Femur (tissue), 1 donor: ENCODE results near the gene SH3BGRL2.
"Not testable (repeated sequence)": the region's sequence is repeated elsewhere in the genome, so short reads cannot be mapped to it uniquely, and the experiment has no call there.

ENCODE experiments used
- DNase-seq: peaks from one replicate; pipeline ENCODE4 v3.0.0-alpha.2; 2017

Gene SH3BGRL2

DNA sequence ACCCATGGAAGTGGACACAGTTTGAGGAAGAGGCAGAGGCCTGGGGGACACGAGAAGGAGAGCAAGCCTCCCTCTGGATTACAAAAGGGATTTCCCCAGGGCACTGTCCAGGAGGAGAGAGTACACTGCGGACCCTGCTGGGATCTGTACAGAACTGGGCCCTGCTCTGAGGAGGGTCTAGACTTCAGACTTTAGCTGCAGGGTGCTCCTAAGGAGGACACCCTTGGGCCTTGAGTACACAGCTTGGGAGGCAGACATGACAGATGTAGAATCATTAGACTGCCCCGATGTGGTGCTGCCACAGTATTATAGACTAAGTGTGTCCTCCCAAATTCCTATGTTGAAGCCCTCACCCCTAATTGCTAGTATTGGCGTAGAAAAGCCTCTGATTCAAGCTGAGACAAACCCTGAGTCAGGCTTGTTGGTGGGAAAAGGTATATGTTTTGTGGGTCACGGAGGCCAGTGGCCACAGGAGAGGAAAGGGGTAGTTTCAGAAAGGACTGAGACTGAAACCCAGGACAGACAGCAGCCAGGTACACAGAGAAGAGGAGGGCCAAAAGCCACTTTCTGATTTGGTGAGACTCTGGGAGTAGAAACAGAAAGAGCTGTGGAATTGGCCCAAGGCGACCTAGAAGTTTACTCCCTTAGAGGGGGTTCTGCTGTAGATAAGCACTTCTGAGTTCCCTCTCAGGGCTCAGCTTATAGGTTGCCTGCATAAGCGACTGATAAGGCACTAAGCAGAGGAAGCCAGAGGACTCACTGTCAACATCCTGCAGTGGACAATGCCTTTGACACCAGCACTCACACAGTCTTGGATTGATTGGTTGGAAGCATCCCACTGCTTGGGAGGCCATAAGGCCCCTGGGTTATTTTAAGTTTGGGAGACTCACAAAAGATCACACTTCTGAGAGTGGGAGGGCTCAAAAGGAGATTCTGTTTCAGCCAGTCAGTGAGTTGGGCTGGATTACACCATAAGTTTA, 16.5 kb upstream of the SH3BGRL2 start:
- no peak for DNase-seq

DNA sequence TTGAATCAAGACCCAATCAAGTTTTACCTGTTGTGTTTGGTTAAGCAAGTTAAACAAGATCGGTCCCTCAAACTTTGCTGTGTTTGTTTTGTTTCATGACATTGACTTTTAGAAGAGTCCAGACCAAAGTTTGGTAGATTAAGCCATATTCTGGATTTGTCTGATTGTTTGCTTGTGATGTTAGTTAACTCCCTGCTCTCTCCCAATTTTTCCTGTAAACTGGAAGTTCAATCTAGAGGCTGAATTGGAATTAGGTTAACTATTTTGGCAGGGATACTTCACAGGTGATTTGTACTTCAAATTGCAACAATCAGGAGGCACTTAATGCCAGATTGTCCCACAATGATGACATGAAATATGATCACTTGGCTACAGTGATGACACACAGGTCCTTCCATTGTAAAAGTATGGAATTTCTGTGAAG, 13.6 kb upstream of the SH3BGRL2 start:
- no peak for DNase-seq

DNA sequence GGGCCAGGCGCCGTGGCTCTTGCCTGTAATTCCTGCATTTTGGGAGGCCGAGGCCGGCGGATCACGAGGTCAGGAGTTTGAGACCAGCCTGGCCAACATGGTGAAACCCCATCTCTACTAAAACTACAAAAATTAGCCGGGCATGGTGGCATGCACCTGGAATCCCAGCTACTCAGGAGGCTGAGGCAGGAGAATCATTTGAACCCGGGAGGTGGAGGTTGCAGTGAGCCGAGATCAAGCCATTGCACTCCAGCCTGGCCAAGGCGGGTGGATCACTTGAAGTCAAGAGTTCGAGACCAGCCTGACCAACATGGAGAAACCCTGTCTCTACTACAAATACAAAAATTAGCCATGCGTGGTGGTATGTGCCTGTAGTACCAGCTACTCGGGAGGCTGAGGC, 12.7 kb upstream of the SH3BGRL2 start:
- not testable (repeated sequence) for DNase-seq

DNA sequence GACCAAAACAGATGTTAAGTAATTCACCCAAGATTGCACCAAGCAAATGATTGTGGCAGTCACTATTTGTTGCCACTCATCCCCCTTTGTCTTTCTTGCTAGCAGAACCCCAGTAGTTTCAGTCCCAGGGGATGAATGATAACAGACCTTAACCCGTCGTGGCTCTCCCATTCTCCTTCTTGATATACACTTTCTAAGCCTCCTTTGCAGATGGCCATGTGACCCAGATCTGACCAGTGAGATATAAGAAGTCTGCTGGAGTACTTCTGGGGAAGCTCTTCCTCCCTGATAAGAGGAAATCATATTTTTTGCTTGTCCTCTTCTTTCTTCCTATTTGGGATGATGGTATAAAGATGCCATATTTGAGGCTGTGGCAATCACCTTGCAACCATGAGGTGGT, 9.6 kb upstream of the SH3BGRL2 start:
- no peak for DNase-seq

DNA sequence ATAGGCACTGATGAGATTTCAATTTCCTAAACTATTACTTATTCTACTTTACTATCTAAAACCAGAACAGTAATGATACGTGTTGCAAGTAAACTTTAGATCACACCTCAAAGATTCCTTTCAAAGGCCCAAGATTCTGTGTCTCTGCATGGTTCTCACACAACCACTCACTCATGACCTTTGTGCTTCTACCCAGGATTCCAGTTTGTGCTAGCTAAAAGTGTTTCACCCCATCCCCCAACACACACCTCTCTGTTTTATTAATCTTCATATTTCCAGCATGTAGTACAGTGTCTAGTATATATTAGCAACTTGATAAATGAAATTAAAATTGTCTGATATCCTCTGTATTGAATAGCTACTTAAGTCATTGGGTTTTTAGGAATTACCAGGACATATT, 8.8 kb upstream of the SH3BGRL2 start:
- DNase-seq, result no peak

DNA sequence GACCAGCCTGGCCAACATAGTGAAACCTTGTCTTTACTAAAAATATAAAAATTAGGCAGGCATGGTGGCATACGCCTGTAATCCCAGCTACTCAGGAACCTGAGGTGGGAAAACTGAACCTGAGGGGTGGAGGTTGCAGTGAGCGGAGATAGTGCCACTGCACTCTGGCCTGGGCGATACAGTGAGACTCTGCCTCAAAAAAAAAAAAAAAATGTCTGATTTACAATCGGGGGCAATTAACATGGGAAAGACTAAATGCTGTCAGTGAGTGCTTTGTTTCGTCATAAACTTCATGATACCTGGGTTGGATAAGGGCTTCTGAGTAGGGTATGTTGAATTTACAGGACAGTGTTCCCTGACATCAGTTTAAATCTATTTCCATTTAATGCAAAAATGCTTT, 8.0 kb upstream of the SH3BGRL2 start:
- DNase-seq, result no peak

DNA sequence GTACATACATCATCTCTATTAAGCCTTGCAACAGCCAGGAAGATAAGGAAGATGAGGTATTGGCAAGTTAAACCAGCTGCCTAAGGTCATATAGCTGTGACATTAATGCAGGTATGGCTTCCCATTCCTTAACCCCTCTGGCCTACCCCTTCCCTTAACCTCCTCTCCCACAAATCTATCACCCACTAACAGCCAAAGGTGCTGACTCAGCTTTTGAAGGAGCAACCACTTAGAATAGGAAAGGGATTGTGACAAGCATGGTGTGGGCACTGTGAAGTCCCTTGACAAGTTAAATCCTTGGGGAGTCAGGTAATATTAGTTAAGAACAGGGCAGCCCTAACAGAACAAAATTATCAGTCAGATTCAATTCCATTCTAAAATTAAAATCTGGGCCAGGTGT, 5.4 kb upstream of the SH3BGRL2 start:
- DNase-seq, result no peak

DNA sequence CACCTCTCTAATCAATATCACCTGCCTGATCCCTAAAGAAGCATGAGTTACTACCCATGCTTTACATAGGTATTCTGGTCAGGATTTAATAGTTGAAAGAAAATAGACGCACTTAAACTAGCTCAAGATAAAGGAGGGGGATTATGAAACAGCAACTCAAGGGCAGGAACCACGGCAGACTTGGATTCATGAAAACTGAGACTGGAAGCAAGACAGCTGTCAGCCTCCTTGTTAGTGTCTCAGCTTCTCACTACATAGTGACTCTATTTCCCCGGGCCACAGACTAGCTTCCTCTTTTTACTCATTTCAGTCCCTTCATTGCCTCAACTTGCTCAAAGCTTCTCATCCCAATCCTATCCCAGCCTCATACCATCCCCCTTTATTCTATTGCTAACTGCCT, 4.3 kb upstream of the SH3BGRL2 start:
- DNase-seq, result no peak

DNA sequence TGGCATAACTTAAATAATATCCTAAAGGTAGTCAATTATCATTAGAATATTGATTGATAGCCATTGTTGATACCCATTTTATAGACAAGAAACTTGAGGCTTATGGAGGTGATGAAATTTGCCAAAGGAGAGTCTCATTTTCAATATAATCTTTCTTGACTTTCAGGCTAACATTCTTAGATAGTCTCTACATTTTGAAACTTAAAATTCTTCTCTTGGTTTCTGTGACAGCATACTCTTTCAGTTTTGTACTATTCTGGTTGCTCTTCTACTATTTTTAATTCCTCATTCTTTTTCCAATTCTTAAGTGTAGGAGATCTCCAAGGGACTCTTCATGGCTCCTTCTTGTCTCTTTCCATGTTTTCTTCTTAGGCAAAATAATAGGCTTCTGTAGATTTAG, 3.7 kb upstream of the SH3BGRL2 start:
- DNase-seq, result no peak

DNA sequence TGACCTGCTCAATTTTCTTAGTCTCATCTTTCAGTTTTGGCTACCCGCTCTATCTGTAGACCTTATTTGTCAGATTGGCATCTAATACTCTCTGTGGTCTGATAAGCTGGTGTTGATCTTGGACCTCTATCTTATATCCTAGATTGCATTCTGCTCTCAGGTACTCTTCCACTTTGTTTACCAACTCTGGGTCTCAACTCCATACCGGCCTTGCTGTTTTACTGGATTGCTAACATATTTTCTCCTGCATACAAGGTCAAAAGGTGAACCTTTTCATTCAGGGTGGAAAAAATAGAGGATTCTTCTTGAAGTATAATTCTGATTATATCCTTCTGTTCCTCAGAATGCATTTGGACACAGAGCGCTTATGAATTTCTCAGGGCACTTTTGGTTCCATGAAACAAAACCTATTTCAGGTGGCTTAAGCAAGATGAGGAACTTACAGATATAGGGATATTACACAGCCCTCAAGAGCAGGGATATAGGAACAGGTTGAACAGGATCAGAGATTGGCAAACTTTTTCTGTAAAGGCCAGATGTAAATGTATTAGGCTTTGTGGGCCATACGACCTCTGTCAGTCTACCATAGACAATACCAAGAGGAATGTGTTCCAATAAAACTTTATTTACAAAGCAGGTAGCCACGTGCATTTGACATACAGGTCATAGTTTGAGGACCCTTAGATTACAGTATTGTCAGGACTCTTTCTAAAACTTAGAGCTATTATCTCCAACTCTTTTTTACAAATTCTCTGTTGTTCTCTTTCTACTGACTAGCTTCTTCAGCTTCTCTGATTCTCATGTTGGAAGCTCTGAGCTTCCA, 2.5 kb upstream of the SH3BGRL2 start:
- no peak for DNase-seq

DNA sequence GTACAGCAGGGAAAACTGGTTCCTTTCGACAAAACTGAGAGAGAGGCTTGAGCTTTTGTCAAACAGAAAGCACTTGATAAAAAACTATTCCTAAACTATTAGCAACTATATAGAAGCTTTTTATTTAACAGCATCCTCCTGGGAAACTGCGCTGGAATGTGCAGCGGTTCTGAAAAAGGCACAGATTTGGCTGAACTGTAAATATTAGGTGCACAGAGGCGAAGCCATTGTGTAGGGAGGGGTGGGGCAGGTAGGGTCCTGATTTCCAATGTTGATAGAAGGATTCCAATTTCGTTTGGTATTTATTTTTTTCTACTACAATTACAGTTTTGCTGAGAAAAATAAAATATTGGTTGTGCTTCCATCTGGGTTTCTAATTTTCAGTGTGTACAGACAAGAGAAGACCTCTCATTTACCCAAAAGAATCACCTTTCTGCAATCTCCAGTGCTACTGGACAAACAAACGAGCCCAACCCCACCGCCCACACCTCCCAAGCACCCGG, 698 bp upstream of the SH3BGRL2 start:
- no peak for DNase-seq

DNA sequence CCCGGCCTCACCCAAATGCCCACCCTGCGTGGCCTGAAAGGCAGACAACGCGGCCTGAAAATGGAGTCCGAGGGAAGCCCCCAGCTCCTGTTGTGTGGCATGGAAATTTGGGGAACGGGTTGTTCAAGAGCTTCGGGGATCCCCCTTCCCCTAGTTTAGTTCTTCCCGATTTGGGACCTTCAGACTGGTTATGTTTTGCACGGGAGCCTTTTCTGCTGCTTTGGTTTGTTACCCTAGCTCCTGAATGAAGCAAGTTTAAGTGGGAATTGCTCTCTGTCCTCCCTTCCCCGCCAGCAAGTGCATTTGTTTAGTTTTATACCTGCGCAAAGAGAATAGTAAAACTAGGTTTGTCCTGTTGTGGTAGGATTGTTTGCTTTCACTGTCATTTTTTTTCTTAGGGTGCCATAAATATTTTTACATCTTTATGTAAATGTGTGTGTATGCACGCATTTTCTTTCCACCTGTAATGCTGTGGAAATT, 604 bp downstream of the SH3BGRL2 start:
- no peak for DNase-seq

DNA sequence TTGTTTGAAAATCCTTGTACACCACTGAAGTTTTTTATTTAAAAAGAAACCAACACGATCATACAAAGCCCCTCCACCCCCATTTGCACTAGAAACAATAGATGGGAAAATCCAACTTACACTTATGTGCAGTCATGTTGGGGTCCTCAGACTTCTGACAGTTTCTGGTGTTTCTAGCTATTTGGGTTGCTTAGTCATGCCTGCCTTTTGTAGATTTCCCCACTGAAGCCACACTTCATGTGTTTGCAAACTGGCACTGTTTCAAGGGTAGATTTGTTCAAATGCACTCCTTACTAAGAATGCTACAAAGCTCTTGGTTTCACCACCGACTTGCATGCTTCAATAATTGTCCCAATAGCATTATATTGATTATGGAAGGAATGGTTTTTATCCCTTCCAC, 1.5 kb downstream of the SH3BGRL2 start:
- DNase-seq, result no peak

DNA sequence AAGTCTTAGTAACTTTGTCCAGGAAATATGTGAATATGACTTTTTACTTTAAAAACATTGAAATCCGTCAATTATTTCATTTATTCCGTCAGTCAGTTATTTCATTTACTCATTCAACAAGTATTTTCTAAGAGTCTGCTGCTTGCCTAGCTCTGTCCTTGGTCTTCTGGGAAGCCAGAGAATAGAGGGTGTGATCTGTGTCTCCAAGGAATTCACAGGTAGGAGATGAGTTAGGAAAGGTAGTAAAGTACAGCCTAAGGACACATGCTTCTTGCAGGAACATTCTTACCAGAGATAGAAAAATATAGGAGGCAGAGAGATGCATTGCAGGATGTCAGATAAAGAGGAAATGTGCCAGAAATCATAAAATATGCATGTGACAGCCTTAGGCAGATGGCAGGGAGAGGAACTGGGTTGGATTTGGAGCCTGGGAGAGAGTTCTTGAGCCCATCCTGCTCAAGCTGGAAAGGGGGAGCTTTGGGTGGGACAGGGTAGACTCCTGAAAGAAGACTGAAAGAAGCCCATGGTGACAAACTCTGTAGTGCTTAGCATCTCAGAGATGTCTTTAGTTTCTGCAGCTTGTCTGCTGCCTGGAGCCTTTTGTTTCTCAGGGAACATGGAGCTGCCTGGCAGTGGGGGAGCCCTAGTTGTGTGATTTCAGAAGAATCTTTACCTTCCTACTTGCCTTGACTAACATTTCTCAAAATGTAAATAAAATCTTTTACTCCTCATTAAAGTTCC, 3.5 kb downstream of the SH3BGRL2 start:
- no peak for DNase-seq

DNA sequence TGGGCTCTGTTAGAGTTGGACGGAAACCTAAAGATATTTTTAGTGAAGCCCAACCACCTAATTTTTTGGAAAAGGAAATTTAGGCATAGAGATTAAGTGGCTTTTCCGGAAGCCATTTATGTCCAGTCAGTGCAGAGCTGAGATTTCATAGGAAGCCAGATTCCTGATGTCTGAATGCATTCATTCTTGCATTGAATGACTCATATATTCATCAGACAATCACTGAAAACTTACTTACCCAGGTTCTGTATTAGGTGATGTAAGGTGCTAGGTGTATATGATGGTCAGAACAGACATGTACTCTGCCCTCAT, 4.1 kb downstream of the SH3BGRL2 start:
- DNase-seq, result no peak

DNA sequence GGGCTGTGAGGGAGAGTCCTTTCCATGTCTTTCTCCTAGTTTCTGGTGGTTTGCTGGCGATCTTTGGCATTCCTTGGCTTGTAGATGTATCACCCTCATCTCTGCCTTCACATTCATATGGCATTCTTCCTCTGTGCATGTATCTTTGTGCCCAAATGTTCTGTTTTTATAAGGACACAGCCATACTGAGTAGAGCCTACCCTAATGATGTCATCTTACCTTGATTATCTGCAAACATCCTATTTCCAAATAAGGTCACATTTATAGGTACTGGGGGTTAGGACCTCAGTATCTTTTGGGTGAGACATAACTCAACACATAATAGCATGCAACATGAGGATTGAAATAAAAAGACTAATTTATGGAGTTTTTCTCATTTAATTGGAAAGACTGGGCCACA, 5.5 kb downstream of the SH3BGRL2 start:
- DNase-seq, result no peak

DNA sequence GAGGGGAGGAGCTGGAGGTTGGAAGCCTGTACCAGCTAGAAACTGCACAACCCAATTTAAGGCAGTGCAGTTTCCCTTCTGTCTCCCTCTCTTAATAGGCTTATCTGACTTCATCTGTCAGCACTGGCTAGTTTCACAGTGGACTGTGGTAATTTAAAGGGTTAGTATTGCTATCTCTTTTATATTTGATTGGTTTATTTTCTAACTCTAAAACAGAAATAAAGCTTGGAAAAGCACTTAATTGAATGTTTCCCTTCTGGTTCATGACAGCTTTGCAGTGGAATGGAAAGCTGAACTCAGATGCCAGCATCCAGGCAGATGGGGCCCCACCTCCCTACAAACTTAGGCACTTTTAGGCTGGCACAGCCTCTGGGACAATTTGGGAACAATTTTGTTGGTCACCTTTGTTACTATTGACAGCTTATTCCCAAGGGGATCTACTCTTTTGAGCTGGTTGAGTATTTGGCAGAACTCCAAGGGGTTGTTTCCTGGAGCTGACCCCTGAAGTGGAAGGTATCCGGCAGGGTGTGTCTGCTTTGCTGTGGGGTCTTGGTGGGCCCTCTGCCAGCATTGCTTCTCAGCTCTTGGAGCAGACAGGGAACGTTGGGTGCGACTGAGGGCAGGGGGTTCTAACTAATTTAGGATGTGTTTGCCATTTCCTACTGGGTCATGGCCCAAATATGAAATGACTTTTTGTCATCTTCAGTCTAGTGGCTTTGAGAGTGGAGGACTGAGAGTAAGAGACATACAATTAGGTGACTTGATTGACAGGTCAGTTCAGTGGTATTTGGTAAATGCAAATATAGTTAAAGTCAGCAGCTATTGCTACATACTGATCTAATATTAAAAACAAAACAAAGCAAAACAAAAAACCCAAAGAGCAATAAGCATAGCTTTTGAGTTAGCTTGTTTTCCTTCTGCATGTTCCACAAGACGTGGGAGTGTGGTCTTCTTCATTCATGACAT, 9.3 kb downstream of the SH3BGRL2 start:
- peak; percentile 21 for DNase-seq

DNA sequence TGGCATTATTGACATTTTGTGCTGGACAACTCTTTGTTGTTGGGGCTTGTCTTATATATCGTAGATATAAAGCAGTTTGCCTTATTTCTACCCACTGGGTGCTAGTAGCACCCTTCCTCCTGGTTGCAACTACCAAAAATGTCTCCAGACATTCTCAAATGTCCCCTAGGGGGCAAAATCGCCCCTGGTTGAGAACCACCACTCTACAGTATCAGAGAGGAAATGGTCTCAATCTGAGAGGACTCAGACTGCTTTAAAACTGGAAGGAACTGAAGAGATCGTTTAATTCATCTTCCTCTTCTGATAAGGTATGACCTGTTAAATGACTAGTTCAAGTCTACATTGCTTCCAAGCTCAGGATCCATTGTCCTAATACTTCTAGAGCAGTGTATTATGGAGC, 14.9 kb downstream of the SH3BGRL2 start:
- DNase-seq, result no peak

DNA sequence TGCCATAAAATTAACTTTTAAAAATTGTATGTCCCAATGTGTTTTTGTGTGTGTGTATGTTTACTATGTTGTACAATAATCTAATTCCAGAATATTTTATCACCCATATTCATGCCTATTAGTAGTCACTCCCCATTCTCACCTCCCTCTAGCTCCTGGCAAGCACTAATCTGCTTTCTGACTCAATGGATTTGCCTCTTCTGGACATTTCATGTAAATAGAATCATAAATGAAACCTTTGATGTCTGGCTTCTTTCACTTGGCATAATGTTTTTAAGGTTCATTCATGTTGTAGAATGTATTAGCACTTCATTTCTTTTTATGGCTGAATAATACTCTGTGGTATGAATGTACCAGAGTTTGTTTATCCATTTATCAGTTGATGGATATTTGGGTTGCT, 15.4 kb downstream of the SH3BGRL2 start:
- DNase-seq, result no peak

DNA sequence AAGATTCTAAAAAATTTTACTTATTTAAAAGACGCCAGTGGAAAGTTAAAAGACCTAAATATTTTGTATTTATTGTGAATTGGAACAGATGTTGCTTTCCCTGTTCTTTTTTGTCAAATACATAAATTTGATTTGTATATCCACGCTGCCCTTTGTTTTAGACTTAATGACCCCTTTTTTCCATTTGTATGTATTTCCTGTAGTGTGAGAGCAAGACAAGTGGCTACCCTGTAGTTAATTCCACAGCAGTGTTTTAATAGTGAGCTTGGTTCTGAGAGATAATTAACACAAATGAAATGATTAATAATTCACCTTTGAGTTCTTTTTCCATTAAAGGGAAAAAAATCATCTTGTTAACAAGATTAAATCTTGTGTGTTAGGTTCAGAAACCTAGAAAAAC, 16.6 kb downstream of the SH3BGRL2 start:
- DNase-seq, result no peak

DNA sequence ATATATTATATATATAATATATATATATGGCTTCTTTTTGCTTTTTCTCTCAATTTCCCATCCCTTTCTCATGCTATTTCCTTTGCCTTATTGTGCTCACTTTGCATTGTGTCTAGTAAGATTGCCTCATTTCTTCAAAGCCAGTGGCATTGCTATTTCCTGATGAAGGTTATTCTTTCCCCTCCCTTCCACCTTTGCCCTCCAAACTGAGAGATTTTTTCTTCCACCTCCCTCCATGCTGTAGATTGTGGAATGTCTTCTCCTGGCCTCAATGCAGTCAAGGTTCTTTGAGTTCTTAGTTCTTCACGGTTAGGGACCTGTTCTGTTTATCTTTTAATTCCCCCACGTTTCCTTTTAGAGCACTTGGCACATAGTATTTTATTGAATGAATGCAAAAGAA, 17.2 kb downstream of the SH3BGRL2 start:
- no peak for DNase-seq

DNA sequence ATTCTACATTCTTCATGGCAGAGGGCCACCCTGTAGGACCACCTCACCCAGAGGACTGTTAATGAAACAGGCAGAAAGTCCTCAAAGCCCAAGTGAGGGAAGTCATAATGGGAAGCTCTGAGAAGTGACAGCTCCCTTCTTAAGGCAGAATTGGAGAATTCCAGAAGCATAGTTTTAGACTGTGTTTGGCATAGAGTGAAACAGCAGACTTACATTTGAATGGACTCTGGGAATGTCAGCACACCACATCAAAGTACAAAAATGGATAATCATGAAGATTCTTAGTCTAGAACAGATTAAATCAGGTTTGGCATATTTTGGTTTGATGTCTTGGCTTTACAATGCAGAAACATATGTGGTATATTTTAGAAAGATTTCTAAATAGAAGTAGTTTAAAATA, 17.9 kb downstream of the SH3BGRL2 start:
- DNase-seq, result no peak
